GM12872 (cell line): ENCODE data around the gene HPSE2.

ENCODE experiments used
- TF ChIP-seq, protein P1 (sequence below): IDR thresholded peaks from 3 replicates; pipeline ENCODE4 v1.5.1; 2011; ENCODE audit warnings: low read depth, mild to moderate bottlenecking, low read length, moderate library complexity; ENCODE audit not compliant: insufficient read depth

HPSE2 gene

DNA sequence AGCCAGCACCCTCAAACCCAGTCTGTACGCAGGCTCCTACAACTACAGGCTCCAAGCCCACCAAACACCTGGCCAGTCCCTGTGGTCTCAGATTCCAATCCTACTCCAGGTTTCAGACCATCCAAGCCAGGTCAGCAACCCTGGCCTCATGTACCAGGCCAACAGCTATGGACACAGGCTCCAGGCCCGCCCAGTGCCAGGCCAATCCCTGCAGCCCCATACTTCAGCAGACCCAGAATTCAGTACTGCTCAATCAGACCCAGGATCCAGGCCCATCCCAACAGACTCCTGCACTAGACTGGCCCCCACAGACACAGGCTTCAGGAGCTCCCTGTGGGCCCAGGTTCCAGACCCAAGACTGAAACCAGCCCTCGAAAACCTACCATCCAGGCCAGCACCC, 32.3 kb downstream of the HPSE2 start:
- TF ChIP-seq, protein P1, sequence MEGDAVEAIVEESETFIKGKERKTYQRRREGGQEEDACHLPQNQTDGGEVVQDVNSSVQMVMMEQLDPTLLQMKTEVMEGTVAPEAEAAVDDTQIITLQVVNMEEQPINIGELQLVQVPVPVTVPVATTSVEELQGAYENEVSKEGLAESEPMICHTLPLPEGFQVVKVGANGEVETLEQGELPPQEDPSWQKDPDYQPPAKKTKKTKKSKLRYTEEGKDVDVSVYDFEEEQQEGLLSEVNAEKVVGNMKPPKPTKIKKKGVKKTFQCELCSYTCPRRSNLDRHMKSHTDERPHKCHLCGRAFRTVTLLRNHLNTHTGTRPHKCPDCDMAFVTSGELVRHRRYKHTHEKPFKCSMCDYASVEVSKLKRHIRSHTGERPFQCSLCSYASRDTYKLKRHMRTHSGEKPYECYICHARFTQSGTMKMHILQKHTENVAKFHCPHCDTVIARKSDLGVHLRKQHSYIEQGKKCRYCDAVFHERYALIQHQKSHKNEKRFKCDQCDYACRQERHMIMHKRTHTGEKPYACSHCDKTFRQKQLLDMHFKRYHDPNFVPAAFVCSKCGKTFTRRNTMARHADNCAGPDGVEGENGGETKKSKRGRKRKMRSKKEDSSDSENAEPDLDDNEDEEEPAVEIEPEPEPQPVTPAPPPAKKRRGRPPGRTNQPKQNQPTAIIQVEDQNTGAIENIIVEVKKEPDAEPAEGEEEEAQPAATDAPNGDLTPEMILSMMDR = no peak

DNA sequence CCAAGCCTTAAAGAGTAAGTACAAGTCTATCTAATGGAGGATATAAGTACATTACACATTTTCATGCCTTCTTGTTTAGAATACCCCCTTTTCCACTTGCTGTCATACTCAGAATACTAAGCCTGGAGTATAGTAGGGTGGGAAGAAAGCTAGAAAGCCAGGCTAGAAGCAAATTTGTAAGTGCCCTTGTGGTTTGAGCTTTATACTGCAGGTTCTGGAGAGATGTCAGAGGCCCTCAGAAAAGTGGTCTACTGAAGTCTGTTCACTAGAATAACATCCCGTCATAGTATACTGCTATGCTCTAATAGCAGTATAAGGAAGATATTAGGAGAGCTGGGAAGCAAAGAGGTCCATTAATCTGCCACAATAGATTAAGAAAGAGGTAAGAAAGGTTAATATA, 62.7 kb downstream of the HPSE2 start:
- TF ChIP-seq, protein P1 = no peak

DNA sequence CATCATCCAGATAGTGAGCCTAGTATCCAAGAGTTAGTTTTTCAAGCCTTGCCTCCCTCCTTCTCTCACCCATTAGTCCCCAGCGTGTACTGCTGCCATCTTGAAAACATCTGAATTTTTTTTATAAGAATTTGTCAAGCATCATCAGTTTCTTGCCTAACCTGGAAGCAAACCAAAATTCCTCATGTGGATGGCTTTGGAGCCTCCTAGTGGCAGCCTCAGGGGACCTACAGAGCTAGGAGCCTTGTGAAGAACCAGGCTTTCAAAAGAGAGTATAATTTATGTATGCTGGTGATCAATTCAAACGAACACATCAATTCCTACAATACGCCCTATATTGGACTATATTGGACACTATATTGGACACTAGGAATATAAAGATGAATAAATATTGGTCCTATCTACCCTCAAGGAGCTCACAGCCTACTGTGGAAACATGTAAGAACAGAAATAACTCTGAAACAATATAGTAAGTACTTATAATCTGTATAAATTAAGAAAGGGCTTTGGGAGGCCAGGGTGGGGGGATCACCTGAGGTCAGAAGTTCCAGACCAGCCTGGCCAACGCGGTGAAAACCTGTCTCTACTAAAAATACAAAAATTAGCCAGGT, 63.4 kb downstream of the HPSE2 start:
- TF ChIP-seq, protein P1 = peak; percentile 48; the same call in 2 of the 3 replicates

DNA sequence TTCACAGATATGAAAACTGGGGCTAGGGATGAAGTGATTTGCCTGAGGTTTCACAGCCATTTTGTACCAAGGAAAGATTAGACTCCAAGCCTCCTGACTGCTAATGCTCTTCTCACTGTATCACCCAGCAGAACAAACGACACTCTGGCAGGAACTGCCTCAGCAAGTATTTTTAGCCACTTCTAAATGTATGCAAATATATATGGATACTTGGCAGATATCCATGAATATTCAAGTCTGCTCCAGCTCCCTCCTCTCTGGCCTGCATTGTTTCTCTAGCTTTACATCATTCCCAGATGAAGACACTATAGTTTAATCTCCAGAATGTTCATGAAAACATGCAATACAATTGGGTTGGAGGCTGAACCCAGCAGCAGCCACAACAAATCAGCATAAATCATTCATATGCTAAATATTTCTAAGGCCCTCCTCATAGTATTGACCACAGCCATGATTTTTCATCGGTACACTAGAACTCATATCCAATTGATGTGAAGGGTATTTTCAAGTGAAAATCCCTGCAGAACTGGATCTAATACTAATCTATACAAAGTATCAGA, 65.5 kb downstream of the HPSE2 start:
- TF ChIP-seq, protein P1 = no peak

DNA sequence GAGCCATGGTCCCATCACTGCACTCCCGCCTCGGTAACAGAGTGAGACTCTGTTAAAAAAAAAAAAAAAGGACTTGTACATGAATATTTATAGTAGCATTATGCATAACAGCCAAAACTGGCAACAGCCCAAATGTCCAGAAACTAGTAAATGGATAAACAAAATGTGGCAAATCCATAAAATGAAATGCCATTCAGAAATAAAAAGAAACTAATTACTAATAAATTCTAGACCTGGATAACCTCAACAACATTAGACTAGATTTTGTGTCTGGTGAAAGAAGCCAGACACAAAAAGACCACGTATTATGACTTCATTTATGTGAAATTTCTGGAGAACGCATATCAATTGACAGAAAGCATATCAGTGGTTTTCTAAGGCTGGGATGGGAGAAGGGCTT, 74.5 kb downstream of the HPSE2 start:
- TF ChIP-seq, protein P1 = no peak

DNA sequence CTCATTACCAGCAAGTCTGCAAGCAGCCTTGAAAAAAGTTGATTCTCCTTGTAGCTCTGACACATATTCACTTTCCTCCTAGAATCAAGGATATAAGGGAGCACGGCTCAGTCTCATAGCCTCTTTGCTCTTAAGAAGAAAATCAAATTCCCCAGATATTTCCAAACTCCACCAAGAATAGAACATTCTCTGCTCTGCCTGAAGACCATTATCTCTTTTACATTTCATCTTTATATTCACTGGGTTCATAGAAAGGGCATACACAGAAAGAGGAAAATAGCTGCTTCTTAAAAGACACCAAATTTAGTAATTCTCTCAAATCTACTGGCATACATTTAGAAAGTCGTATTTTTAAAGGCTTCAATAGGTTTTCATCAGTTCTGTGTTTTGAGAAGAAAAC, 92.0 kb downstream of the HPSE2 start:
- TF ChIP-seq, protein P1 = no peak

DNA sequence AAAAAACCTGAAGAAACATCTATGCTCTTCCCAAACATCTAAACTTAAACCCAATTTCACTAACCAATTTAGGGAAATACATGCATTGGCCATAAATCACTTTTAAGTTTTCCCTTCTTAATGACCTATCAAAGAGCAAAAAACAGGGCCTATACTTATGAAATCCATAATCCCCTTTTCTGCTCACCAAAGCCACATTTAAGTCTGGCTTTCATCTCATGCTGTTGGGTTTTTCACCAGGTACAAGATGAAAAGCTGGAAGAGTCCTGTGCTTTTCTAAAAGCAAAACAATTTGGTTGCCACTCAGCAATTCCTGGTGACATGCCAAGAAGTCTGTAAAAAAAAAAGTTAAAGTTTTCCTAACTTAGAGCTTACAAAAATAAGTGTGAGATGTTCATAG, 92.6 kb downstream of the HPSE2 start:
- TF ChIP-seq, protein P1 = no peak
